Activated CD8-positive, alpha-beta memory T cell treated with anti-CD3 and anti-CD28 coated beads, Interleukin-2, amount 50 U/mL, for 1 hour (primary cell): ENCODE results near the gene SLC2A4.
"Not testable (repeated sequence)": the region's sequence is repeated elsewhere in the genome, so short reads cannot be mapped to it uniquely, and the experiment has no call there.

Experiments
- DNase-seq: peaks from one replicate; pipeline ENCODE4 v3.0.0-alpha.2; 2020; ENCODE audit errors: extremely low read depth

SLC2A4 gene

GRCh38 chr17:7324438-7324779, 42.9 kb downstream of the SLC2A4 start:
- DNase-seq: no peak

- no peak for DNase-seq
Measured at GRCh38 chr17:7325031-7325528, 43.6 kb downstream of the SLC2A4 start.

GRCh38 chr17:7326186-7326585, 44.7 kb downstream of the SLC2A4 start:
- DNase-seq: no peak

GRCh38 chr17:7327056-7327455, 45.5 kb downstream of the SLC2A4 start:
- DNase-seq: no peak

- DNase-seq: no peak
Measured at GRCh38 chr17:7327501-7327900, 46.0 kb downstream of the SLC2A4 start.

GRCh38 chr17:7328009-7328408, 46.5 kb downstream of the SLC2A4 start:
- DNase-seq: no peak

GRCh38 chr17:7328840-7329373, 47.4 kb downstream of the SLC2A4 start, which contains the start of gene NEURL4:
TSS of gene NEURL4 (minus strand) at chr17:7329335. CDS start at chr17:7329312, 23 bp downstream.
- no peak for DNase-seq

GRCh38 chr17:7329374-7329996, 48.0 kb downstream of the SLC2A4 start:
- DNase-seq: peak; percentile 90

- no peak for DNase-seq
Measured at GRCh38 chr17:7329997-7330637, 48.6 kb downstream of the SLC2A4 start.

- DNase-seq: no peak
Measured at GRCh38 chr17:7330638-7331015, 49.1 kb downstream of the SLC2A4 start.

- DNase-seq: no peak
Measured at GRCh38 chr17:7332111-7332510, 50.6 kb downstream of the SLC2A4 start.

GRCh38 chr17:7332600-7333069, 51.1 kb downstream of the SLC2A4 start:
- DNase-seq: not testable (repeated sequence)

- no peak for DNase-seq
Measured at GRCh38 chr17:7334938-7335538, 53.5 kb downstream of the SLC2A4 start.

GRCh38 chr17:7335765-7336164, 54.2 kb downstream of the SLC2A4 start:
- not testable (repeated sequence) for DNase-seq

- no peak for DNase-seq
Measured at GRCh38 chr17:7336240-7337175, 55.0 kb downstream of the SLC2A4 start, which contains the start of gene ACAP1. TSS of gene ACAP1 (plus strand) at chr17:7336529. CDS start at chr17:7336735, 206 bp downstream.

- DNase-seq: not testable (repeated sequence)
Measured at GRCh38 chr17:7337600-7337999, 56.1 kb downstream of the SLC2A4 start.
